ENCODE data around the gene TCFL5.

- TF ChIP-seq, protein P1, sequence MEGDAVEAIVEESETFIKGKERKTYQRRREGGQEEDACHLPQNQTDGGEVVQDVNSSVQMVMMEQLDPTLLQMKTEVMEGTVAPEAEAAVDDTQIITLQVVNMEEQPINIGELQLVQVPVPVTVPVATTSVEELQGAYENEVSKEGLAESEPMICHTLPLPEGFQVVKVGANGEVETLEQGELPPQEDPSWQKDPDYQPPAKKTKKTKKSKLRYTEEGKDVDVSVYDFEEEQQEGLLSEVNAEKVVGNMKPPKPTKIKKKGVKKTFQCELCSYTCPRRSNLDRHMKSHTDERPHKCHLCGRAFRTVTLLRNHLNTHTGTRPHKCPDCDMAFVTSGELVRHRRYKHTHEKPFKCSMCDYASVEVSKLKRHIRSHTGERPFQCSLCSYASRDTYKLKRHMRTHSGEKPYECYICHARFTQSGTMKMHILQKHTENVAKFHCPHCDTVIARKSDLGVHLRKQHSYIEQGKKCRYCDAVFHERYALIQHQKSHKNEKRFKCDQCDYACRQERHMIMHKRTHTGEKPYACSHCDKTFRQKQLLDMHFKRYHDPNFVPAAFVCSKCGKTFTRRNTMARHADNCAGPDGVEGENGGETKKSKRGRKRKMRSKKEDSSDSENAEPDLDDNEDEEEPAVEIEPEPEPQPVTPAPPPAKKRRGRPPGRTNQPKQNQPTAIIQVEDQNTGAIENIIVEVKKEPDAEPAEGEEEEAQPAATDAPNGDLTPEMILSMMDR (IDR thresholded peaks at IDR 0.05) = no peak
- TF ChIP-seq POLR2A (IDR thresholded peaks at IDR 0.05) = no peak
Measured at GRCh38 chr20:62799459-62799858, 62.2 kb downstream of the TCFL5 start.

All from Peyer's patch (tissue), 4 donors.